ENCODE results near the gene CTLA4.

Gene CTLA4

DNA sequence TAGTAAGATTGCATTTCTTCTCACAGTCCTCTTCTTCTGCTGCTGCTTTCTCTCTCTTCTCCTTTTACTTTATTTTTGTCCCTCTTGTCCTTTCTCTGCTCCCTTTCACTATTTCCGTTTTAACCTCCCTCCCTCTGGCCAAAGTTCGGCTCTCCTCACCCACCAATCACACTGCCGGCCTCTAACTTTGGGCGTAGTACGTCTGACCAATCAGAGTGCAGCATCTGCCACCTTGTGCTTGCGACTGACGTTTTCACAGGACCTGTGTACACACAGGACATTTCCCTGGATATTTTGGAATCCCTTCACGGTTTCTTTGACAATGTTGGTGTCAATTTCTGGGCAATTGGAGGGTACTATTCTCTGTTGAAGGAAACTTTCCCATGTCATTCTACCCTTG is 46.4 kb downstream of the CTLA4 start:
- TF ChIP-seq TAF1 (IDR thresholded peaks at IDR 0.05; ENCODE audit: borderline replicate concordance, insufficient read depth, low read length) (no peak), FOXP2 (optimal IDR thresholded peaks at IDR 0.05; ENCODE audit: borderline replicate concordance, extremely low read depth, extremely low read length, insufficient read depth) (no peak), POLR2AphosphoS5 (IDR thresholded peaks at IDR 0.05; ENCODE audit: low read depth, low read length) (no peak)
- TF ChIP-seq, protein P1, sequence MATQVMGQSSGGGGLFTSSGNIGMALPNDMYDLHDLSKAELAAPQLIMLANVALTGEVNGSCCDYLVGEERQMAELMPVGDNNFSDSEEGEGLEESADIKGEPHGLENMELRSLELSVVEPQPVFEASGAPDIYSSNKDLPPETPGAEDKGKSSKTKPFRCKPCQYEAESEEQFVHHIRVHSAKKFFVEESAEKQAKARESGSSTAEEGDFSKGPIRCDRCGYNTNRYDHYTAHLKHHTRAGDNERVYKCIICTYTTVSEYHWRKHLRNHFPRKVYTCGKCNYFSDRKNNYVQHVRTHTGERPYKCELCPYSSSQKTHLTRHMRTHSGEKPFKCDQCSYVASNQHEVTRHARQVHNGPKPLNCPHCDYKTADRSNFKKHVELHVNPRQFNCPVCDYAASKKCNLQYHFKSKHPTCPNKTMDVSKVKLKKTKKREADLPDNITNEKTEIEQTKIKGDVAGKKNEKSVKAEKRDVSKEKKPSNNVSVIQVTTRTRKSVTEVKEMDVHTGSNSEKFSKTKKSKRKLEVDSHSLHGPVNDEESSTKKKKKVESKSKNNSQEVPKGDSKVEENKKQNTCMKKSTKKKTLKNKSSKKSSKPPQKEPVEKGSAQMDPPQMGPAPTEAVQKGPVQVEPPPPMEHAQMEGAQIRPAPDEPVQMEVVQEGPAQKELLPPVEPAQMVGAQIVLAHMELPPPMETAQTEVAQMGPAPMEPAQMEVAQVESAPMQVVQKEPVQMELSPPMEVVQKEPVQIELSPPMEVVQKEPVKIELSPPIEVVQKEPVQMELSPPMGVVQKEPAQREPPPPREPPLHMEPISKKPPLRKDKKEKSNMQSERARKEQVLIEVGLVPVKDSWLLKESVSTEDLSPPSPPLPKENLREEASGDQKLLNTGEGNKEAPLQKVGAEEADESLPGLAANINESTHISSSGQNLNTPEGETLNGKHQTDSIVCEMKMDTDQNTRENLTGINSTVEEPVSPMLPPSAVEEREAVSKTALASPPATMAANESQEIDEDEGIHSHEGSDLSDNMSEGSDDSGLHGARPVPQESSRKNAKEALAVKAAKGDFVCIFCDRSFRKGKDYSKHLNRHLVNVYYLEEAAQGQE (IDR thresholded peaks at IDR 0.05; ENCODE audit: insufficient read depth in 1 of 2, low read depth in 2 of 2, low read length in 2 of 2) = no peak

DNA sequence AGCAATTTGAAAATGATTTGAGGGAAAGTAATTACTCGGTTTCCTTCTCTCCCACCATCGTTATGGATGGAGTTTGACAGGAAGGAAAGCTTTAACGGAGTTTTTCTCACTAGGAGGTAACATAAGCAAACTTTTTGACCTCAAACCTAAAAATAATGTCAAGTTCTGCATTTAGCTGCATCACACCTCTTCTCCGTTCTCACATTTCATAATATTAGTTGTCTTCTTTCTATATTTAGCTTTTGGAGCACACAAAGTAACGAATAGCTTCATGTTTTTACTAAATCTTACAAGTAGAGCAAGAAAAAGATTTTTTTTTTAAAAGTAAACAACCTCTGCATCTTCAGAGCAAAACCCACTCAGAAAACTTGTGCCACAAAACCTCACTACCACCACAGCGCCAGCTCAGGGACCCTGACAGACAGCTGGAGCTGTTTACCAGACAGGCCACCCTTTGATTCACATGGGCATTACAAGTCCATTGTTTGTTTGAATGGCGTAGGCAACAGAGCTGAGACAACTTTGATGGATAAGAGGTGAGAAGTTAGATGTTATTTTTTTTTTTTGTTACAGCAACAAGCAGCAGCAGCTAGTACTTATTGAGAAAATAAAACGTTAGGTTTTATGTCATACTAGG is 47.1 kb downstream of the CTLA4 start:
- TF ChIP-seq SIN3A (IDR thresholded peaks at IDR 0.05; ENCODE audit: borderline replicate concordance, insufficient read depth, low read length) = no peak
- TF ChIP-seq TAF1 (IDR thresholded peaks at IDR 0.05; ENCODE audit: borderline replicate concordance, insufficient read depth, low read length) = no peak
- TF ChIP-seq FOXP2 (optimal IDR thresholded peaks at IDR 0.05; ENCODE audit: borderline replicate concordance, extremely low read depth, extremely low read length, insufficient read depth) = no peak
- TF ChIP-seq POLR2AphosphoS5 (IDR thresholded peaks at IDR 0.05; ENCODE audit: low read depth, low read length) = no peak
- TF ChIP-seq, protein P1 (IDR thresholded peaks at IDR 0.05; ENCODE audit: insufficient read depth in 1 of 2, low read depth in 2 of 2, low read length in 2 of 2) = no peak

DNA sequence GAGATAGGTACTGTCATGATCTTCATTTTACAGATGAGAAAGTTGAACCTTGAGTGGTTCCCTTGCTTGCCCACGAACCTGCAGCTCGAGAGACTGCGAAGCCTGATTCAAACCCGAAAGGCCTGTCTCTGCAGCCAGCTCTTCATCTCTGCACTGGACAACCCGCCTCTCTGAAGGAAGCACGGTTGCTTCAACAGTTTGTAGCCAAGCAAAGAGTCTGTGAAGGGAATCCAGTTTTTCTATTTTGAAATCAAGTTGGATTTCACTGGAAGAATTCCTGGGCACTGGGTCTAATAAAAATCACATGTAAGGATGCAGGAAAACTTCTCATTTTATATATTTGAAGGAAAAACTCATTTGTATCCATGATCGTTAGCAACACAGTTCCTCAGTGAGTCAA is 47.7 kb downstream of the CTLA4 start:
- TF ChIP-seq TAF1 (IDR thresholded peaks at IDR 0.05; ENCODE audit: borderline replicate concordance, insufficient read depth, low read length) = no peak
- TF ChIP-seq, protein P1 (IDR thresholded peaks at IDR 0.05; ENCODE audit: insufficient read depth in 1 of 2, low read depth in 2 of 2, low read length in 2 of 2) = no peak
- TF ChIP-seq POLR2AphosphoS5 (IDR thresholded peaks at IDR 0.05; ENCODE audit: low read depth, low read length) = no peak
- TF ChIP-seq FOXP2 (optimal IDR thresholded peaks at IDR 0.05; ENCODE audit: borderline replicate concordance, extremely low read depth, extremely low read length, insufficient read depth) = no peak
- no peak for TF ChIP-seq SIN3A (IDR thresholded peaks at IDR 0.05; ENCODE audit: borderline replicate concordance, insufficient read depth, low read length)

DNA sequence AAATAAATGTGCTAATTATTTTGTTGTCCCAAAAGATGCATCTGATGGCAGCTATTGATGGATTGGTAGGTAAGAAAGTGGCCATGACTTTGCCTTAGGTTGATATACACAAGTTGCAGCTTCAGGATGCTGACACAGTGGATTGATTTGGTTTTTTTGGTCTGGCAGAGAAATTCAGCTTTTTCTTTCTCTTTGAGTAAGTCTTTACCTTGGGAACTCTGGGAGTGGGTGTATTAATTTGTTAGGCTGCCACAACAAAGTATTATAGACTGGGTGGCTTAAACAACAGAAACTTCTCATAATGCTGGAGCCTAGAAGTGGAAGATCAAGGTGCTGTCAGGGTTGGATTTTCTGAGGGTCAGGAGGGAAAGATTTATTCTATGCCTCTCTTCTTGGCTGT is 49.2 kb downstream of the CTLA4 start:
- TF ChIP-seq, protein P1 (IDR thresholded peaks at IDR 0.05; ENCODE audit: insufficient read depth in 1 of 2, low read depth in 2 of 2, low read length in 2 of 2) = no peak
- TF ChIP-seq TAF1 (IDR thresholded peaks at IDR 0.05; ENCODE audit: borderline replicate concordance, insufficient read depth, low read length) (no peak), SIN3A (IDR thresholded peaks at IDR 0.05; ENCODE audit: borderline replicate concordance, insufficient read depth, low read length) (no peak)

DNA sequence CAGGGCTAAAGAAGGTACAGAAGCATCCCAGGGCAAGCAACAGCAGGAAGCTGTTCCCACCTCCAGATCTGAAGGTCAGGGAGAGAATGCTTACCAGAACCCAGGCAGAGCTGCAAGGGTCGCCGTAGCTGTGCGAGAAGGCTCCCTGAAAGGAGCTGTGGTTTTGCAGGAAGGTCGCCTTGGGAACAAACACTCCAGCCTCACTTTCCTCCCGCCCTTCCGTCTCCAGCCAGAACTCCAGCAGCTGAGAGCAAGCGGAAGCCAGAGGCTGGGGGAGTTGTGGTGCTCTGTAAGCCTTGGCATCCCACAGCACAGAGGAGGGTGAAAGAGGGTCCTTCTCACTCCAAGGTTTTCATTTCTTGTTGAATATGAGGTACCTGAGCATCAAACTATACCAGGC is 50.7 kb downstream of the CTLA4 start:
- TF ChIP-seq SIN3A (IDR thresholded peaks at IDR 0.05; ENCODE audit: borderline replicate concordance, insufficient read depth, low read length) (no peak), FOXP2 (optimal IDR thresholded peaks at IDR 0.05; ENCODE audit: borderline replicate concordance, extremely low read depth, extremely low read length, insufficient read depth) (no peak), TAF1 (IDR thresholded peaks at IDR 0.05; ENCODE audit: borderline replicate concordance, insufficient read depth, low read length) (no peak), POLR2AphosphoS5 (IDR thresholded peaks at IDR 0.05; ENCODE audit: low read depth, low read length) (no peak)
